ENCODE measurements around the gene EIF4EBP3.

GRCh38 chr5:140550147-140551079 is 3.0 kb downstream of the EIF4EBP3 start:
- TF ChIP-seq NFE2L1 (tag; IDR thresholded peaks at IDR 0.05; ENCODE audit: borderline replicate concordance, low read depth) (no peak), FOXJ3 (CRISPR knock-in tag; IDR thresholded peaks at IDR 0.05) (no peak), CTCF (IDR thresholded peaks at IDR 0.05 in 2 of 3, conservative IDR thresholded peaks at IDR 0.05 in 1 of 3; ENCODE audit: insufficient read depth in 2 of 3, low read depth in 1 of 3, low read length in 3 of 3) (no peak), POLR2AphosphoS5 (IDR thresholded peaks at IDR 0.05; ENCODE audit: control insufficient read depth, insufficient read depth, low read depth, low read length) (no peak), ELF4 (CRISPR knock-in tag; IDR thresholded peaks at IDR 0.05) (no peak), PML (IDR thresholded peaks at IDR 0.05; ENCODE audit: low read length) (0 out of 2 replicates have a peak, but pooled peaks have one; percentile 5), TAF1 (IDR thresholded peaks at IDR 0.05; ENCODE audit: control insufficient read depth, extremely low read depth, insufficient read depth, low read length, severe bottlenecking) (no peak), EZH2 (IDR thresholded peaks at IDR 0.05; ENCODE audit: borderline replicate concordance, low read depth, low read length) (no peak), NFRKB (IDR thresholded peaks at IDR 0.05; ENCODE audit: low read depth) (no peak), ESRRB (CRISPR knock-in tag; IDR thresholded peaks at IDR 0.05; ENCODE audit: borderline replicate concordance) (no peak), ZKSCAN1 (IDR thresholded peaks at IDR 0.05; ENCODE audit: low read depth, low read length) (no peak), ZNF274 (IDR thresholded peaks at IDR 0.05; ENCODE audit: borderline replicate concordance, low read depth, low read length) (no peak)
- TF ChIP-seq, protein P1, sequence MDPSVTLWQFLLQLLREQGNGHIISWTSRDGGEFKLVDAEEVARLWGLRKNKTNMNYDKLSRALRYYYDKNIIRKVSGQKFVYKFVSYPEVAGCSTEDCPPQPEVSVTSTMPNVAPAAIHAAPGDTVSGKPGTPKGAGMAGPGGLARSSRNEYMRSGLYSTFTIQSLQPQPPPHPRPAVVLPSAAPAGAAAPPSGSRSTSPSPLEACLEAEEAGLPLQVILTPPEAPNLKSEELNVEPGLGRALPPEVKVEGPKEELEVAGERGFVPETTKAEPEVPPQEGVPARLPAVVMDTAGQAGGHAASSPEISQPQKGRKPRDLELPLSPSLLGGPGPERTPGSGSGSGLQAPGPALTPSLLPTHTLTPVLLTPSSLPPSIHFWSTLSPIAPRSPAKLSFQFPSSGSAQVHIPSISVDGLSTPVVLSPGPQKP (CRISPR knock-in tag; IDR thresholded peaks at IDR 0.05) = no peak
- TF ChIP-seq, protein P2, sequence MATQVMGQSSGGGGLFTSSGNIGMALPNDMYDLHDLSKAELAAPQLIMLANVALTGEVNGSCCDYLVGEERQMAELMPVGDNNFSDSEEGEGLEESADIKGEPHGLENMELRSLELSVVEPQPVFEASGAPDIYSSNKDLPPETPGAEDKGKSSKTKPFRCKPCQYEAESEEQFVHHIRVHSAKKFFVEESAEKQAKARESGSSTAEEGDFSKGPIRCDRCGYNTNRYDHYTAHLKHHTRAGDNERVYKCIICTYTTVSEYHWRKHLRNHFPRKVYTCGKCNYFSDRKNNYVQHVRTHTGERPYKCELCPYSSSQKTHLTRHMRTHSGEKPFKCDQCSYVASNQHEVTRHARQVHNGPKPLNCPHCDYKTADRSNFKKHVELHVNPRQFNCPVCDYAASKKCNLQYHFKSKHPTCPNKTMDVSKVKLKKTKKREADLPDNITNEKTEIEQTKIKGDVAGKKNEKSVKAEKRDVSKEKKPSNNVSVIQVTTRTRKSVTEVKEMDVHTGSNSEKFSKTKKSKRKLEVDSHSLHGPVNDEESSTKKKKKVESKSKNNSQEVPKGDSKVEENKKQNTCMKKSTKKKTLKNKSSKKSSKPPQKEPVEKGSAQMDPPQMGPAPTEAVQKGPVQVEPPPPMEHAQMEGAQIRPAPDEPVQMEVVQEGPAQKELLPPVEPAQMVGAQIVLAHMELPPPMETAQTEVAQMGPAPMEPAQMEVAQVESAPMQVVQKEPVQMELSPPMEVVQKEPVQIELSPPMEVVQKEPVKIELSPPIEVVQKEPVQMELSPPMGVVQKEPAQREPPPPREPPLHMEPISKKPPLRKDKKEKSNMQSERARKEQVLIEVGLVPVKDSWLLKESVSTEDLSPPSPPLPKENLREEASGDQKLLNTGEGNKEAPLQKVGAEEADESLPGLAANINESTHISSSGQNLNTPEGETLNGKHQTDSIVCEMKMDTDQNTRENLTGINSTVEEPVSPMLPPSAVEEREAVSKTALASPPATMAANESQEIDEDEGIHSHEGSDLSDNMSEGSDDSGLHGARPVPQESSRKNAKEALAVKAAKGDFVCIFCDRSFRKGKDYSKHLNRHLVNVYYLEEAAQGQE (IDR thresholded peaks at IDR 0.05; ENCODE audit: borderline replicate concordance) = no peak
- TF ChIP-seq, protein P2 (CRISPR knock-in tag; IDR thresholded peaks at IDR 0.05; ENCODE audit: low read depth) = no peak
